Fibroblast of villous mesenchyme (primary cell): ENCODE measurements around the gene SLC22A2. TPM values are rescaled to one million over a fixed set of nuclear protein-coding genes. Genes with fewer than 3 reads are reported as not detected.

Experiments used
- DNase-seq: peaks from one replicate; pipeline ENCODE4 v3.0.0-alpha.2; 2010; ENCODE audit warnings: low read depth
- H3K4me3 ChIP-seq: 2 replicates; pipeline ENCODE4 v1.5.1; 2011; ENCODE audit warnings: low read depth, mild to moderate bottlenecking, low read length
- CTCF ChIP-seq: IDR thresholded peaks from 2 replicates; pipeline ENCODE4 v1.5.1; 2012; ENCODE audit warnings: low read depth, mild to moderate bottlenecking, low read length; ENCODE audit not compliant: insufficient read depth
- total RNA-seq: library from RNA; depleted of rRNA; stranded (reverse); fragments of >200 nt; gene quantifications from 2 replicates; pipeline ENCODE4 v1.2.3, GENCODE V29; 2012

Gene SLC22A2
- total RNA-seq, 1 donor: under 0.01 TPM

GRCh38 chr6:160249671-160250070, 8.9 kb downstream of the SLC22A2 start:
- TF ChIP-seq CTCF: no peak
- peak; percentile 41 for DNase-seq

DNA sequence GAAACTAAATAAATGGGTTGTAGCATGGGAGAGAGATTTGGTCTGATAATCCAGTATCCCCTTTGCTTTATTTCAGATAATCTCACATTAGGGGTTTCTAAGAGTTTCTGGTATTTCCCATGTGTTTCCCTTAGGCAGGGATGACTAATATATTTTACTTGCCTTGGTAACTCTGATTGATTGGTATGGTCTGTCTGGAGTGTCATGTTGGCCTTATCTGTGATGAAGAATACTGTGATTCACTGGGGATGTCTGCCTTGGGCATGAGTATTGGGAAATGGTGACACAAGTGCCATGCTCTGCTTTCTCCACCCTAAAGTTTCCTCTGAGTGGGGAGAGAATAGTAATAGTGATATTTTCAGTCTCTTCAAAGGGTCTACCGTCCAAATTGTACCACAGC, 10.1 kb downstream of the SLC22A2 start:
- no peak overlapping the region for H3K4me3 ChIP-seq
- peak; percentile 60 for DNase-seq
- TF ChIP-seq CTCF: no peak

More at GRCh38 chr6:160249671-160250070, 8.9 kb downstream of the SLC22A2 start:
- no peak overlapping the region for H3K4me3 ChIP-seq

GRCh38 chr6:160247457-160247883, 11.2 kb downstream of the SLC22A2 start:
- DNase-seq: peak; percentile 76
- H3K4me3 ChIP-seq: no peak overlapping the region
- no peak for TF ChIP-seq CTCF

DNA sequence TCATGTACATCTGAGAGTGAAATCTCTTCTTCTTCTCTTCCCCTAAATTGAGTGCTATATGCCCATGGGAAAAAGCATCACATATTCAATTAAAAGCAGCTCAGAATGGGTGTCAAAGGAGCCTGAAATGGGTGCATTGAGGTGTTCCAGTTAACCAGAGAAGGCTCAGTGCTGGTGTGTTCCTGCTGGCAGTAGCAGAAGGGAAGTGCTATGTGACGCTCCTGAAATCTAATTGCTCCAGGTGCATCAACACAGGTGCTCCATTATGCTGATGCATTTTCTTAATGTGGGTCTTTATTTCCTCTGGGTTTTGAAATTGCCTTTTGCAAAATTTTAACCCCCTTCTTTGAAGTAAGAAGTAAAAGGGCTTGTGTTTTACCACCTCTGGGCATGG, 17.9 kb downstream of the SLC22A2 start:
- no peak for DNase-seq
- no peak for TF ChIP-seq CTCF
- no peak overlapping the region for H3K4me3 ChIP-seq

DNA sequence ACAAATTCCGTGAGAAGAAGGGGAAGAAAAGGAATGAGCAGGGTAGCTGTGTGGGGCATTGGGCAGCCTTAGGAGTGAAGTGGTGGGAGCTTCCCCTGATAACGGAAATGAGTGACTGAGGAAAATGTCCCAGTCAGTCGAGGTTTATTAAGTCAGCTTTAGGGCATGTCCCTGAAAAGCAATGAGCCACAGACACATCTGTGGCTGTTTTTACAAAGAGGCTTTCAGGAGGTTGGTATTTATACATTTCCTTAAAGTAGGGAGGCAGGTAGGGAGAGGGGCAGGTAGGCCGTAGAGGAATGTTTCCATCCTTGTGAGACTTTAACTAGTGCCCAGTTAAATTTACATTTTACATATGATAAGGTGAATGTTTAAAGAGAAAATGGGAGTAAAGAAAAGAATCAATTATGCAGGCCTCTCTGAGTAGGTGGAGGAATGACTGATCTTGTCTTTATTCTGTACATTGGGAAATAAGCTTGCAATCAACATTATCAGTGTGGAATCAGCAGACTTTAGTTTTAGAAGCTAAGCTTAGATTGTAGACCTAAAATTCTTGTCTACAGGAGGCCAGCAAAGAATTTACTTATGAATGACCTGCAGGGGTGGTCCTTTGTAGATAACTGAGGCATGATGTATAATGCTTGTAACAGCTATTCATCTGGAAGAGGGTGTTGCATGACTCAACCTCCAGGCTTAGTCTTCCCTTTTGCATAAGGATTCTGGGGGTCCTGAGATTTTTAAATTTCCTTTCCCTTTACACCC, 18.5 kb downstream of the SLC22A2 start:
- no peak for TF ChIP-seq CTCF
- H3K4me3 ChIP-seq: no peak overlapping the region
- no peak for DNase-seq

GRCh38 chr6:160238761-160239751, 19.6 kb downstream of the SLC22A2 start:
- no peak for TF ChIP-seq CTCF
- DNase-seq: peak; percentile 31
- H3K4me3 ChIP-seq: no peak overlapping the region
